Hematopoietic multipotent progenitor cell treated with erythropoietin and hydrocortisone succinate and interleukin-3 and kit ligand, for 4 days (in vitro differentiated cells): ENCODE data around the gene P4HB.

Experiments used
- DNase-seq: peaks from one replicate; pipeline ENCODE4 v3.0.0-alpha.2; 2015

P4HB gene

GRCh38 chr17:81895400-81895799 is 35.1 kb upstream of the P4HB start:
- DNase-seq, result no peak

- no peak for DNase-seq
Measured at GRCh38 chr17:81891303-81891552, 30.9 kb upstream of the P4HB start.

GRCh38 chr17:81890447-81891302 is 30.3 kb upstream of the P4HB start:
- peak; percentile 66 for DNase-seq

GRCh38 chr17:81889602-81890001 is 29.3 kb upstream of the P4HB start:
- DNase-seq, result no peak

- no peak for DNase-seq
Measured at GRCh38 chr17:81888988-81889595, 28.8 kb upstream of the P4HB start.

GRCh38 chr17:81888105-81888987 is 28.0 kb upstream of the P4HB start:
- no peak for DNase-seq

- DNase-seq, result peak; percentile 65
Measured at GRCh38 chr17:81885869-81886548, 25.7 kb upstream of the P4HB start.

GRCh38 chr17:81885454-81885853 is 25.1 kb upstream of the P4HB start:
- no peak for DNase-seq

GRCh38 chr17:81884968-81885367 is 24.6 kb upstream of the P4HB start:
- DNase-seq, result no peak

- DNase-seq, result no peak
Measured at GRCh38 chr17:81884520-81884919, 24.2 kb upstream of the P4HB start.

GRCh38 chr17:81879121-81879520 is 18.8 kb upstream of the P4HB start:
- no peak for DNase-seq

GRCh38 chr17:81878294-81878693 is 18.0 kb upstream of the P4HB start:
- DNase-seq, result no peak

GRCh38 chr17:81877569-81877968 is 17.2 kb upstream of the P4HB start:
- DNase-seq, result no peak

GRCh38 chr17:81871387-81872230 is 11.3 kb upstream of the P4HB start:
- DNase-seq, result peak; percentile 96

- no peak for DNase-seq
Measured at GRCh38 chr17:81870981-81871386, 10.6 kb upstream of the P4HB start, which contains the start of gene ARHGDIA. ARHGDIA (minus strand) TSS chr17:81871337; CDS start chr17:81869930, 1,407 bp downstream.

GRCh38 chr17:81870131-81870980 is 10.0 kb upstream of the P4HB start:
- peak; percentile 61 for DNase-seq

GRCh38 chr17:81869221-81870130 is 9.1 kb upstream of the P4HB start:
- peak; percentile 67 for DNase-seq

GRCh38 chr17:81868674-81869220 is 8.4 kb upstream of the P4HB start:
- peak; percentile 33 for DNase-seq

GRCh38 chr17:81867991-81868673 is 7.8 kb upstream of the P4HB start:
- no peak for DNase-seq
